NCI-H1105 (cell line): Measurements from ENCODE around the gene TNS3.

Experiments used
- DNase-seq: peaks from one replicate; lab custom pipeline; 2025; lab: John Stamatoyannopoulos, UW

Gene TNS3

DNA sequence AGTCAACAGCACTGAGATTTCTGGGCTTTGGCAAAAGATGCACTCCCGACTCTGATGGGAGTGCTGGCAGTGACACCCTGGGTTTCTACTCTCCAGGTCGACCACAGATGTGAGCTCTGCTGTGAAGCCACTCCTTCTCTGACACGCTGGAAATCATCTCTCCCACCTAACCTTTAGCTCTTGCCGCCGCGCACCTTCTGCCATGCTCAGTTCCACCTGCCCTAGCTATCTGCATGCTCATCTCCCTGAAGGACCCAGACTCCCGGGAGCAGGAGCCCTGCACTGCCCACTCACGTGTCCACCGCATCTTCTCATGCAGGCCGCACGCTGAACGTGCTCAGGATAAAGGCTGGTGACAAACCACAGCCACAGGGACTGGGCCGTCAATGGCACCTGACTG is 174.8 kb downstream of the TNS3 start:
- DNase-seq: no peak

DNA sequence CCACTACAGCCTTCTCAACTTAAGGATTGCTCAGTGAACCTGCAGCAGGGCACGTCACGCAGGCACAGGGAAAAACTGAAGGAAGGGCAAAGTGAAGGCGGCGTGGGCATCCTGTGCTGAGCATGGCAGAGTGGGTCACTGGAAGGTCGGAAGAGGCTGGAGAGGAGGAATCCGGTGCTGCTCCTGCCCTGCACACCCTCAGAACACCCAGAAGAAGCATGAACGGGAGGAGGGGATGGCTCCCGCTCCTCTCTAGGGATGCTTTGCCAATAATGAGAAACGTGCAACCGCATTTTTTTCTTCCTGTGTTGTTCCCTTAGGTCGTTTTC is 175.1 kb downstream of the TNS3 start:
- no peak for DNase-seq

DNA sequence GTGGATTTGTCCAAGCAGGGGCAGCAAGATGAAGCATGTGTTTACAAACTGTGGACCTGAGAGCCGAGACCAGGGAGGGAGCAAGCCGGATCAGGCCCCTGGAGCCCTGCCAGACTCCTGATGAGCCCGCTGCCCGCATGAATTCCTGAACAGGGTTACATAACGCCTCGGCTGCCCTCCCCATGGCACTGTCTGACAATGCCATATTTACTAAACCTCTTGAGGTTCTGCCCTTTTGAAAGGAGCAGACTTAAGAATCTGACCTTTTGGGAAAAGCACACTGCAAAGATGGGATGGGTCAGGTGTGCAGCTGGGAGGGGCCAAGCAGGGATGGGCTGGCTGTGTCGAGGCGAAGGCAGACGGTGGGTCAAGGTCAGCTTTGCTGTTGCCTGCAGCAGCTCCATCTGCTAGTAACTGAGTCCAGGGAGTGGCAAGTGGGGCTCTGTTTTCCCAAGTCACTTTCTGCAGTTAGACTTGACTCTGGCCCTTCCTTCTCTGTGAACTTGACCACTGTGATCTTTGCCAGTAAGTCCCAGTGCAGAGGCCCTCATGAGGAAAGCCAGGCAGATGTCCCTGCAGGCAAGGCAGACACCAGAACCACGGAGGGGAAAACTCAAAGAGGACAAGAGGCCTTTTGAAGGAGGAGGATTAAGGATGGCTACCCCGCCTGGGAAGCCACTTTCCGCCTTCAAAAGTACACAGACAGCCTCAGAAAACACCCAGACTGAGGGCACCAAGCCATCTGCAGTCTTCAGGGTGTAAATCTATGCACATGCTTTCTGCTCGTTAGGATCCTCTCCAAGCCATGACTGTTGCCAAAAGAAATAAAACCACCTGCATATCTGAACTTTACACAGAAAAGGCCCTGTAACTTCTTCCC is 175.8 kb downstream of the TNS3 start:
- no peak for DNase-seq

DNA sequence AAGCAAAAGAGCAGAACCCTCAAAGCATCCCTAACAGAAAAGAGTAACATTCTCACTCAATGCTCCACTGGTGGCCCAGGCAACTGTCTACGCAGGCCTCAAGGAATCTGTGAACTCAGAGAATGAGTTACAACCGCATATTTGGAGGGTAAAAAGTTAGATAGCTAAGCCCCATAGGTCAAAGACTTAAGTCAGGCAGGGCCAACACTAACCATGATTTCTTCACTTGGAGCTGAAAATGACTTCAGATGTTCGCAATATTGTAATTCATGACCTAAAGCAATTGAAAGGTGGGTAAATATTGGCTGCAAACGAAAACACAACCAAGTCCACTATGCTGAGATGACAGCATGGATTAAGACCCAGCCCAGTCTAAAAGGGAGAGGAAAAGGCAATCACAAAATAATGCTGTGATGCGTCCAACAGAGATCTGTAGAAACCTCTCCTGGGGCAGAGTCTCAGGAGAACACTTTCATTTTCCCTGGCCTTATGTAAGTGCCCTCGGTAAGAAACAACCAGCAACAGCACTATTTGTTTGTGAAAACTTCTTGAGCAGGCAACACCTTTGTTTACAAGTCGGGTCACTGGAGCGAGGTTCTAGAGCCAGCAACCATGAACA is 176.5 kb downstream of the TNS3 start:
- no peak for DNase-seq

- no peak for DNase-seq
Observed at GRCh38 chr7:47404010-47404409, 177.9 kb downstream of the TNS3 start.

- no peak for DNase-seq
Observed at GRCh38 chr7:47402941-47403866, 178.7 kb downstream of the TNS3 start.

GRCh38 chr7:47401611-47402570 is 180.0 kb downstream of the TNS3 start:
- DNase-seq: no peak

GRCh38 chr7:47400741-47401206 is 181.1 kb downstream of the TNS3 start:
- no peak for DNase-seq

DNA sequence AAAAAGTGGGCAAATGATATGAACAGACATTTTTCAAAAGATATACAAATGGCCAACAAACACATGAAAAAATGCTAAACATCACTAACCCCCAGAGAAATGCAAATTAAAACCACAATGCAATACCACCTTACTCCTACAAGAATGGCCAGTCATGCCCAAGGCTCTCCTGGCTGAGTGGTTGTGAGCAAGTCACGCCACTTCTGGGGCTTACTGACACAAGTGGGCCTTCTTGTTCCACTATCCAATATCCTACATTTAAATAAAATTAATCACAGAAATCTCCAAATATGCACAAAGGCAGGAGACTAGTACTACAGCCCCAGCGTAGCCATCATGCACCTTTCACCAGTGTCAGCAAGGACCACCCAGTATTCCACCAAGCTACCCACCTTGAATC is 181.9 kb downstream of the TNS3 start:
- no peak for DNase-seq

DNA sequence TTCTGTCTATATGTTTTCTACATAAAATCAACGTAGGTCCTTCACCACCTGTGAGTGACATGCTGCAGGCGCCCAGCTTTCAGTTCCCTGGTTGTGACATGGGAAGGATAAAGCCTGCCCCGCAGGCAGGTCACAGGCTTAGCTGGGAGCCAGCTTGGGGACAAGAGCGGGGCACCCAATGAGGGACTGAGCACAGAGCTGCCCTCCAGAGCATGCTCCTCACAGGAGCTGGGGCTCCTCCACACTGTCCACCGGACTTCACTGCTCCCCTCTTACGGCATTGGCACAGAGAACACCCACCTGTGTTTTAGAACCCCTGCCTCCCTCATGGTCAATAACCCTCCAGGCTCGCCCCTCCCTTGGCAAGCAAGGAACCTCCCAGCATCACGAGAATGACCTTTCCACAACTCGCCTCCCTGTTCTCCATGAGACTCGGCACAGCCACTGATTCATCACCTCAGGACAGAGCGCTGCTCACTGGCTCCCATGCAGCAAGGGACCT is 187.1 kb downstream of the TNS3 start:
- no peak for DNase-seq

- DNase-seq: no peak
Observed at GRCh38 chr7:47394216-47394615, 187.7 kb downstream of the TNS3 start.

DNA sequence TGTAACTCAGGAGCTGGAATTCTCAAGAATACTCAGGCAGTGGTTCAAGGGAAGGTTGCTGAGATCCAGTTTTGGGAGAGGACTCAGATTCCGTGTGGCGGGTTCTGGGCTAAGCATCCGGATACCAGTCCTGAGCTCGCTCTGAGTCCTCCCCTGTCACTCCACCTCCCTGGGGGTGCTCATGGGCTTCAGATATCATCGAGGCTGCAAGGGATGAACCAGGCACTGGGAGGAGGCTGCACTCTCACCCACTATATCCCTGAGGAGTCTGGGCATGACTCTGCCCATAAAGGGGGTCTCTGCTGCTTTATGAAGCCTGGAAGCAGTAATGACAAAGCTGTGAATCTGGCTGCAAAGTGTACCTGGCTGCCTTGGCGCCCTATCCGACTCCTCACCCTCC is 188.5 kb downstream of the TNS3 start:
- no peak for DNase-seq

DNA sequence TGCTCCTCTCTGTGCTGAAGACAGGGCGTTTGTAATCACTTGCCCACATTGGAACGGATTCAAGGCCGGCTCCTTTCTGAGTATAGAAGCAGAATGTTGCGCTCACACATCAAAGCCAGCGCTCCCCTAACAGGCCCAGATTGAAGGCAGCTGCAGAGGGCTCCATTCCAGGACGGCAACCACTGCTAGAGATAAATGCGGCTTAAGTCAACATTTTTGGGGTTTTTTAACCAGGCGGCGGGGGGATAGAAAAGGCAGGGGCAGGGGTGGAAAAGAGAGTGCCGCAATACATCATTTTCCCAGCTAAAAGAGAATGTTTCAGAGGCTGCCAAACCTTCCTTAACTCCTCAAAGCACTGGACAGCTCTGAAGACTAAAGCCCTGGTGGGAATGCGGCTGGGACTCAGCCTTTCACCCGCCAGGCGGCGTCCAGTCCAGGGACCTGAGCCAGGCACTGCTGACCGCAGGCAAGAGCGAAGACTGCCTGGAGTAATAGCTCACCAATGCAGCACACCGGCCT is 189.6 kb downstream of the TNS3 start:
- DNase-seq: no peak

- DNase-seq: no peak
Observed at GRCh38 chr7:47391726-47392125, 190.2 kb downstream of the TNS3 start.

DNA sequence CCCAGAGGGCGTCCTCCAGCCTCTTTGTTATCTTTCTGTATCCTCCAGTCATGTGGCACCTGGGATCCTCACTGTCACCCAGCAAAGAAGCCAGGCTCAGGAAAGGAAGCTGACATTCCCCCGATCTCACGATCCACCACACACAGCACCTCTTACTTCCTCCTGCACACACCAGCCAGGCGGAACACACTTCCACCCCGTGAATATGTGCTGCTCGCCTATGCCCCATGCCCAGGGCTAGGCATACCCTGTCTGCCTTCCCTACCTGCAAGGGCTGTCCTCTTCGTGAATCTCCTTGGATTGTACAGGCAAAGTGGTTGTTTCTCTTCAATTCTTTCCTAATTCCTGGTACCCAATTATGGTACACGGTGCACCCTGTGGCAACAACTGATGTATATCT is 191.0 kb downstream of the TNS3 start:
- no peak for DNase-seq

DNA sequence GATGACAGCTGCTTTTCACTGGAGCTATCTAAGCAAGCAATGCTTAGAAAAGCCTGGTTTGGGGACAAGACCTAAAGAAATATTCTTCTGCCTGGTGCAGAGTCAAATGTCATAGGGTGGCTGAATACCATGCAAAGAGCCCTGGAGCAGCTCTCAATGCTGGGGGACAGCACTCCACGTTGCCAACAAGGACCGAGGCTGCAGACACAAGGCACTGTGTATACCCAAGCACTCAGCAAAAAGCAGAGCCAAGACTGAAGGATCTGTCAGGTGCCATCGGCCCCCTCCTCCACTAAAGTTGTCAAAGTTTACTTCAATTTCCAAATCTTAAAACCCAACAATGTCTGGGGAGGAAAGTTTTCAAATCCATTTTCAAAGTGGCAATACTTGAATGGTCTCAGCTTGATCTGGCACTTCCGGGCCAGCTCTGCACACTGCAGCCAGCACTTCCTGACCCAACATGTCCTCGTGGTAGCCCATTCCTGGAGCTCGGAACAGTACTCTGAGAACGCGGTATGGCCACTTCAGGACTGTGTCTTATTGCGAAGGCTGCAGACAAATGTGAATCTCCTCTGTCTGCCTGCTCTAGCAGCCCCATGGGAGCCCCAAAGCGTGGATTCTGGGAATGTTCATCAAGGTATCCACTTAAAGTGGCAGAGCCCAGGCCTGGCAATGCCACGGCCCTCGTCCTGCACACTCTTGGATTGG is 191.8 kb downstream of the TNS3 start:
- no peak for DNase-seq

GRCh38 chr7:47389171-47389922 is 192.6 kb downstream of the TNS3 start:
- DNase-seq: no peak

- no peak for DNase-seq
Observed at GRCh38 chr7:47387506-47387905, 194.4 kb downstream of the TNS3 start.

- no peak for DNase-seq
Observed at GRCh38 chr7:47386273-47386835, 195.6 kb downstream of the TNS3 start.
